SK-N-SH (cell line): ENCODE results near the gene TPGS1.

Experiments
- EZH2phosphoT487 ChIP-seq: fragments of 200-600 bp; sonication (generic); IDR thresholded peaks from 2 replicates; pipeline ENCODE4 v1.6.1; 2017; ENCODE audit warnings: low read depth, mixed run types, mild to moderate bottlenecking, antibody characterized with exemption, moderate library complexity, borderline replicate concordance
- JUND ChIP-seq: IDR thresholded peaks from 2 replicates; pipeline ENCODE4 v1.4.0; 2012
- MXI1 ChIP-seq: IDR thresholded peaks from 2 replicates; pipeline ENCODE4 v1.6.1; 2012; ENCODE audit warnings: mild to moderate bottlenecking, low read depth, low read length, improper control_type of control experiment
- RAD21 ChIP-seq: IDR thresholded peaks from 2 replicates; pipeline ENCODE4 v1.6.1; 2012; ENCODE audit warnings: mild to moderate bottlenecking, low read length
- TF ChIP-seq, protein P1 (sequence below): fragments of 200-600 bp; sonication (generic); IDR thresholded peaks from 2 replicates; pipeline ENCODE4 v1.6.1; 2017; ENCODE audit warnings: antibody characterized with exemption, mild to moderate bottlenecking, moderate library complexity

DNA sequence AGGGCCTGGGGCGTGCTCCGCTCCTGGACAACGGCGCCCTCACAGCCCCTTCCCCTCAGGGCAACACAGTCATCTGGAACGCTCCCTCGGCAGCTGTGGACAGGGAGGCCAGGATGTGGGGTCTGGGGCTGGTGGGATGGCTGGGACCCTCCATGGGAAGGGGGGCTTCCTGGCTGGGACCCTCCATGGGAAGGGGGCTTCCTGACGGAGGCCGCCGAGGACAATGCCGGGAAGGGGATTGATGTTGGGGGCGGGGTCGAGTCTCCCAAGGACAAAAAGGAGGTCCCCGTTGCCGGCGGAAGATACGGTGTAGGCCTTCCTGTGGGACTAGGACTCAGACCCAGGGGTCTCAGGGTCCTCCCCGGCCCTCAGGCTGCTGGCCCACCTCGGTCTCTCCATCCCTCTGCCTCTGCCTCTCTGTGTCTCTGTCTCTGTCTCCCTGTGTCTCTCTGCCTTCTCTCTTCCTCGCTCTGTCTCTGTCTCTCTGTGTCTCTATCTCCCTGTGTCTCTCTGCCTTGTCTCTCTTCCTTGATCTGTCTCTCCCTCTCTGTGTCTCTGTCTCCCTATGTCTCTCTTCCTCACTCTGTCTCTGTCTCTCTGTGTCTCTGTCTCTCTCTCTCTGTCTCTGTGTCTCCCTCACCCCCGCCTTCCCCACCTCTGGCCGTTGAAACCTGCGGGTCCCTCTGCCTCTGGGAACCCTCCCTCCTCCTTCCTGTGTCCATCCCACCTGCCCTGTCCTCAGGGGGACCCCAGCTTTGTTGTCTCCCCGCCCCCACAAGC is 13.7 kb upstream of the TPGS1 start:
- TF ChIP-seq, protein P1, sequence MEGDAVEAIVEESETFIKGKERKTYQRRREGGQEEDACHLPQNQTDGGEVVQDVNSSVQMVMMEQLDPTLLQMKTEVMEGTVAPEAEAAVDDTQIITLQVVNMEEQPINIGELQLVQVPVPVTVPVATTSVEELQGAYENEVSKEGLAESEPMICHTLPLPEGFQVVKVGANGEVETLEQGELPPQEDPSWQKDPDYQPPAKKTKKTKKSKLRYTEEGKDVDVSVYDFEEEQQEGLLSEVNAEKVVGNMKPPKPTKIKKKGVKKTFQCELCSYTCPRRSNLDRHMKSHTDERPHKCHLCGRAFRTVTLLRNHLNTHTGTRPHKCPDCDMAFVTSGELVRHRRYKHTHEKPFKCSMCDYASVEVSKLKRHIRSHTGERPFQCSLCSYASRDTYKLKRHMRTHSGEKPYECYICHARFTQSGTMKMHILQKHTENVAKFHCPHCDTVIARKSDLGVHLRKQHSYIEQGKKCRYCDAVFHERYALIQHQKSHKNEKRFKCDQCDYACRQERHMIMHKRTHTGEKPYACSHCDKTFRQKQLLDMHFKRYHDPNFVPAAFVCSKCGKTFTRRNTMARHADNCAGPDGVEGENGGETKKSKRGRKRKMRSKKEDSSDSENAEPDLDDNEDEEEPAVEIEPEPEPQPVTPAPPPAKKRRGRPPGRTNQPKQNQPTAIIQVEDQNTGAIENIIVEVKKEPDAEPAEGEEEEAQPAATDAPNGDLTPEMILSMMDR, result no peak
- TF ChIP-seq RAD21 (no peak), EZH2phosphoT487 (no peak), MXI1 (no peak), JUND (no peak)
